Uterine smooth muscle cell (primary cell): ENCODE measurements around the gene LGALS8. TPM values are rescaled to one million over a fixed set of nuclear protein-coding genes. Genes with fewer than 3 reads are reported as not detected.

Experiments
- total RNA-seq: library from RNA; depleted of rRNA; stranded (reverse); fragments of >200 nt; gene quantifications from 2 replicates; pipeline ENCODE4 v1.2.3, GENCODE V29; 2014

The LGALS8 gene
- total RNA-seq: 59.0 and 81.0 TPM in 2 replicates

GRCh38 chr1:236523704-236524141 lies at the start of gene LGALS8:
LGALS8 (plus strand) TSS chr1:236523982; CDS start chr1:236526071, 2,089 bp downstream.

Other genes starting within 250 kb of the LGALS8 start
- 3.1 and 16.1 TPM in 2 replicates for gene ERO1B, start 242.0 kb upstream of the LGALS8 start, total RNA-seq
- 0.25 and 0.55 TPM in 2 replicates for gene EDARADD, start 129.7 kb upstream of the LGALS8 start, total RNA-seq
- gene HEATR1, start 80.5 kb downstream of the LGALS8 start, total RNA-seq: 34.9 and 45.6 TPM in 2 replicates
- under 0.01 and 0.66 TPM in 2 replicates for gene ACTN2, start 162.5 kb downstream of the LGALS8 start, total RNA-seq